Measurements from ENCODE around the gene AIRE.

- TF ChIP-seq CTCF (IDR thresholded peaks at IDR 0.05): no peak
- no peak for TF ChIP-seq POLR2A (IDR thresholded peaks at IDR 0.05)
- TF ChIP-seq POLR2AphosphoS5 (IDR thresholded peaks at IDR 0.05; ENCODE audit: insufficient read depth in 1 of 2, low read depth in 1 of 2): no peak
Observed at GRCh38 chr21:44312089-44312488, 26.4 kb downstream of the AIRE start.
